GM18526 (cell line): Measurements from ENCODE around the gene CCDC83.

Source experiments
- POLR2A ChIP-seq: IDR thresholded peaks from 3 replicates; pipeline ENCODE4 v1.6.1; 2011; ENCODE audit not compliant: insufficient read length; ENCODE audit errors: extremely low read depth

CCDC83 gene

GRCh38 chr11:85947431-85948272, 92.5 kb downstream of the CCDC83 start:
- no peak for TF ChIP-seq POLR2A

GRCh38 chr11:85948884-85949283, 93.7 kb downstream of the CCDC83 start:
- TF ChIP-seq POLR2A = no peak

DNA sequence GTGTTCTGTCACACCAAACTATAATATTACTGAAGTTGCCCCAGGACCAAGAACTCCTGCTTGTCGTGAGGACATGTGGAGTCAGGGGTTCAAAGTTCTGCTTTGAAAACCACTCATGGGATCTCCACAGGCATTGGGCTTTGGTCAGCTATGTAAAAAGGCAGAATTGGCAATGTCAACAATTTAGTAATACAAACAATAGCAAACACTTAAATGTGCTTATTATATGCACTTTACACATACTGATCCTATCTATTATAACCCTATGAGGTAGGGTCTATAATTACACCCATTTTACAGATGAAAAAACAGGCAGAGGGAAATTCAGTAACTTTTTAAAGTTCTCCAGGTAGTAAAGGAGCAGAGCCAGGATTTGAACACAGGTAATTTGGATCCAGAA, 94.6 kb downstream of the CCDC83 start:
- no peak for TF ChIP-seq POLR2A

DNA sequence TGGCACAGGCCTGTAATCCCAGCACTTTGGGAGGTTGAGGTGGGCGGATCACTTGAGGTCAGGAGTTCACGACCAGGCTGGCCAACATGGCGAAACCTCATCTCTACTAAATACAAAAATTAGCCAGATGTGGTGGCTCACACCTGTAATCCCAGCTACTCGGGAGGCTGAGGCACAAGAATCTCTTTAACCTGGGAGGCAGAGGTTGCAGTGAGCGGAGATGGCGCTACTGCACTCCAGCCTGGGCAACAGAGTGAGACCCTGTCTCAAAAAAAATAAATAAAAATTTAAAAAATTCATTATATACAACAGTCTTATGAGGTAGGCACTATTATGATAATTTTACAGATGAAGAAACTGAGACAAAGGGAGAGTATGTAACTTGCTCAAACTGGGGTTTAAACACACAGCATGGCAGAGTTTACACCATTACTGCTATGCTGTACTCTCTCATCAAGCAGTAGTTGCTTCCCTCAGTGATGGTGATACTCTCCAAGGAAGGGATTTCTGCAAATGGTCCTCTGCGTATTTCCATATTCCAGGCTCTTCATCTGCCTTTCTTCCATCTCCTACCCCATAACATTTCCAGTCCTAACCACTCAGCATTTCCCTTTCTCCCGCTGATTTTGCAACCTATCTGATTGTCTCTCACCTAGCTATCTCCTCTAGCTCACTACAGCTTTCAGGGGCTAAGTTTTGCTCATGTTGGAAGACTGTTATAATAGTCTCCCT, 95.3 kb downstream of the CCDC83 start:
- TF ChIP-seq POLR2A = no peak

GRCh38 chr11:85951049-85951405, 95.8 kb downstream of the CCDC83 start:
- no peak for TF ChIP-seq POLR2A

GRCh38 chr11:85951428-85952107, 96.4 kb downstream of the CCDC83 start:
- TF ChIP-seq POLR2A = no peak

- TF ChIP-seq POLR2A = no peak
Observed at GRCh38 chr11:85953491-85954143, 98.4 kb downstream of the CCDC83 start.

DNA sequence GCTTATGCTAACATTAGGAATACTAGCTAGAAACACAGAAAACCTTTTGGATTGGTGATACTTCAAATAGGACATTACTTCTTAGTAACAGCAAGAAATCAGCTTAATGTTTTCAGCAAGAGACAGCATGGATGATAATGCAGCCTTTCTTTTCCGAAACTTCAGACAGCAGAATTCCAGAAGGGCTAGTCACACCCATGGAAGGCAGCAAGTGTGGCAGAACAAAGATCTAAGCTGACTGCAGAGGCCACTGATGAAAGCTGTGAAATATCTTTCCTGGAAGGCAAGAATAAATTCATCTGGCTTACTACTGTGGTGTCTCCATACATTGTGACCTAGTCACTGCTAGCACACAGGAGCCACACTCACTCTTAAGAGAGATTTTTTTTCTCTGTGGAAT, 100.3 kb downstream of the CCDC83 start:
- TF ChIP-seq POLR2A = no peak

DNA sequence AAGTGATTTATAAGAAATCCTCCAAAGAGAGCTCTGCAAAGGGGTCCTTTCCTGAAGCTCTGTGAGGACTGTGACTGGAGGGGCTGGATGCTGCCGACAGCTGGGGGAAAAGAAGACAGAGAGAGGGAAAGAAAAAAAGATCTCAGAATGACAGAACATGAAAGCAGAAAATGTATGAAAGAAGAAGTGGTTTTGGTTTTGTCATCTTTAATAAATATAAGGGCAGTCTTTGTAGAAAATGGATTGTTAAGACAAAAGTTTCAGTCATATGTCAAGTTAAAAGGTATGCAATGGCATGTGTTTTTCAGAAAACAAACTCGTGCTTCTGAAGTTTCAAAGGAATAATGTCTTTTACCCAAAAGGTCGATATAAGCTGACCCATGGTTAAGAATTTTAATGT, 105.5 kb downstream of the CCDC83 start:
- no peak for TF ChIP-seq POLR2A

DNA sequence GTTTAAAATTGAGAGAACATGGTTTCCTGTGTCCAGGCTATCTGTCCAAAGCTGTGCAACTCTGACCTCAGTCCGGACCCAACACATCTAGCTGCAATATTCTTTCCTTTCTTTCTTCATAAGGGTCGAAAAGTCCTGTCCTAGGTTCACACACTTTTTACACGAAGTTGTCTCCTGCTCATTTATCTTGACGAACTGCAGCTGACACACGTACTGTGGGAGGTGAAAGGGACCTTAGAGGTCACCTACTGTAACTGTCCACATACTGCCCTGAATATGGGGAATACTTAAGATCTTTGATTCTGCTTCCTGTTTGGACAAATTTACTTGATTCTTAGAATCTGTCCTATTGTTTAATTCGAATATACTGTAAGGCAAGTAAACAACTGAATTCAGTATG, 105.9 kb downstream of the CCDC83 start:
- TF ChIP-seq POLR2A = no peak

DNA sequence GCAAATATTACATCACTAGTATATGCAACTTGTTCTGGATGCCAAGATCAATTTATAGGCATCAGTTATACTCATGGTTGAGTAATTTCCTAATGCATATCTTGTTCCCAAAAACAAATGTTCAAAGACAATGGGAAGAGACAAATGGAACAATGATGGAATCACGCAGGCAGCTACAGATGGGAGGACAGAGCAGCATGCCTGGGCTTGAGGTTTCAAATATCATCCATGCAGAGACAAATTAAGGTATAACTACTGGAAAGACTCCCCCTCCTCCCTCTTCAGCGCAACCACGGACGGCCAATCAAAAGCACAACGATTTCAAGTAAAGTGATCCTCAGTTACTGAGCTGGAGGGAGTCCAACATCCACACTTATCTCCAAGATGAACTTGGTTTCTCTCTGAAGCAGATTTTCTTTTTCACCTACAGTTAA, 106.8 kb downstream of the CCDC83 start:
- TF ChIP-seq POLR2A = no peak

DNA sequence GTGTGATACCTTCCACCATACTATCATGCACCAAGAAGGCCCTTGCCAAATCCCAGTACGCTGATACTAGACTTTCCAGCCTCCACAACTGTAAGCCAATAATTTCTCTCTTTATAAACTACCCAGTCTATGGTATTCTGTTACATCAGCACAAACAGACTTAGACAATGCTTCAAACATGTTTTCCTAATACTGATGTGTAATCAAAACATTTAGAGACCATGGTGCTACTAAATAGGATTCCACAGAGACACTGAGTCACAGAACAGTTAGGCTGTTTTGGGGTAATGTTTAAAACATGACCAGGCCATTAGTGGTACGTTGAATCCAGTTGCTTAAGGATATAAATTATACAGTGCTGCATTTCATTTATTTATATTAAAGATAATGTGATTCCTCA, 110.0 kb downstream of the CCDC83 start:
- no peak for TF ChIP-seq POLR2A

GRCh38 chr11:85967457-85967856, 112.3 kb downstream of the CCDC83 start:
- no peak for TF ChIP-seq POLR2A
